OCI-LY7 (cell line): ENCODE measurements around the gene FUBP3. TPM values are rescaled to one million over a fixed set of nuclear protein-coding genes. Genes with fewer than 3 reads are reported as not detected.

ENCODE experiments used
- BruUV-seq: library from RNA; stranded (reverse); fragments of 400-500 nt; replicated peaks from 2 replicates; lab custom pipeline; 2021; lab: Mats Ljungman, UMichigan
- CTCF ChIA-PET: fragments of 300-600 bp; sonication (Branson Sonifier 250); formaldehyde crosslinking; loops from one replicate; lab custom pipeline; 2022; ENCODE audit warnings: antibody characterized with exemption; ENCODE audit not compliant: unreplicated experiment; lab: Charles Lee
- POLR2A ChIA-PET: fragments of 300-600 bp; sonication (Branson Sonifier 250); formaldehyde crosslinking; loops from one replicate; lab custom pipeline; 2022; ENCODE audit warnings: antibody characterized with exemption; lab: Charles Lee
- DNase-seq: peaks from one replicate; pipeline ENCODE4 v3.0.0-alpha.2; 2015; ENCODE audit warnings: low spot score
- H2AFZ ChIP-seq: fragments of 200-600 bp; sonication (generic), shearing (Covaris generic); 2 replicates; pipeline ENCODE4 v1.6.1; 2014; ENCODE audit warnings: mild to moderate bottlenecking, antibody characterized with exemption, low read length, moderate library complexity
- H3K27ac ChIP-seq: fragments of 200-600 bp; sonication (generic); 2 replicates; pipeline ENCODE4 v1.5.1; 2014; ENCODE audit warnings: mixed run types, low read depth, mild to moderate bottlenecking, moderate library complexity, low read length, inconsistent platforms; ENCODE audit not compliant: poor library complexity, severe bottlenecking
- H3K36me3 ChIP-seq: fragments of 200-600 bp; sonication (generic); 2 replicates; pipeline ENCODE4 v1.6.1; 2014; ENCODE audit warnings: mild to moderate bottlenecking, antibody characterized with exemption, low read length, moderate library complexity, mixed read lengths; ENCODE audit not compliant: insufficient read depth
- H3K4me1 ChIP-seq: fragments of 200-600 bp; sonication (generic); 2 replicates; pipeline ENCODE4 v1.5.1; 2014; ENCODE audit warnings: mild to moderate bottlenecking, low read length; ENCODE audit not compliant: insufficient read depth, poor library complexity, severe bottlenecking
- H3K4me2 ChIP-seq: fragments of 200-600 bp; sonication (generic); 2 replicates; pipeline ENCODE4 v1.6.1; 2014; ENCODE audit warnings: mild to moderate bottlenecking, low read length
- H3K4me3 ChIP-seq: fragments of 200-600 bp; sonication (generic); 2 replicates; pipeline ENCODE4 v1.5.1; 2014; ENCODE audit warnings: mild to moderate bottlenecking, low read depth, low read length; ENCODE audit not compliant: poor library complexity, severe bottlenecking
- H3K79me2 ChIP-seq: fragments of 200-600 bp; sonication (generic); 2 replicates; pipeline ENCODE4 v1.6.1; 2016; ENCODE audit warnings: low read depth, mild to moderate bottlenecking, low read length, moderate library complexity, mixed read lengths; ENCODE audit not compliant: insufficient read depth
- H3K9me2 ChIP-seq: fragments of 200-600 bp; sonication (generic); 2 replicates; pipeline ENCODE4 v1.6.1; 2016; ENCODE audit warnings: mild to moderate bottlenecking, low read length, mixed read lengths; ENCODE audit not compliant: insufficient read depth
- H3K9me3 ChIP-seq: fragments of 200-600 bp; sonication (generic); 2 replicates; pipeline ENCODE4 v1.6.1; 2014; ENCODE audit warnings: mild to moderate bottlenecking, mixed run types, low read length, mixed read lengths
- H4K20me1 ChIP-seq: fragments of 200-600 bp; sonication (generic); 2 replicates; pipeline ENCODE4 v1.6.1; 2014; ENCODE audit warnings: mild to moderate bottlenecking, antibody characterized with exemption, low read length, moderate library complexity, mixed read lengths; ENCODE audit not compliant: insufficient read depth
- EZH2phosphoT487 ChIP-seq: fragments of 200-600 bp; sonication (generic); IDR thresholded peaks from 2 replicates; pipeline ENCODE4 v1.6.1; 2018; ENCODE audit warnings: low read depth, borderline replicate concordance, mild to moderate bottlenecking, mixed run types, antibody characterized with exemption, low read length, moderate library complexity, mixed read lengths
- intact Hi-C: fragments of 100-400 bp; cut with micrococcal nuclease; formaldehyde crosslinking; loops from one replicate; pipeline ENCODE4 v1.10.0; 2022; ENCODE audit not compliant: unreplicated experiment
- total RNA-seq, 2 experiments: library from RNA; depleted of rRNA in 1 of 2; stranded (reverse); fragments of >200 nt in 1 of 2; shearing (Covaris generic) in 1 of 2; gene quantifications; 2 replicates each; pipeline ENCODE4 v1.2.3, GENCODE V29; 2014 to 2022
- TF ChIP-seq, protein P1 (sequence below): fragments of 200-600 bp; sonication (generic); conservative IDR thresholded peaks from 2 replicates; pipeline ENCODE4 v1.5.1; 2014; ENCODE audit warnings: mild to moderate bottlenecking, antibody characterized with exemption, low read length, moderate library complexity, mixed read lengths

FUBP3 gene
- total RNA-seq, 2 experiments from 2014 or later = 62.3 to 78.3 TPM

DNA sequence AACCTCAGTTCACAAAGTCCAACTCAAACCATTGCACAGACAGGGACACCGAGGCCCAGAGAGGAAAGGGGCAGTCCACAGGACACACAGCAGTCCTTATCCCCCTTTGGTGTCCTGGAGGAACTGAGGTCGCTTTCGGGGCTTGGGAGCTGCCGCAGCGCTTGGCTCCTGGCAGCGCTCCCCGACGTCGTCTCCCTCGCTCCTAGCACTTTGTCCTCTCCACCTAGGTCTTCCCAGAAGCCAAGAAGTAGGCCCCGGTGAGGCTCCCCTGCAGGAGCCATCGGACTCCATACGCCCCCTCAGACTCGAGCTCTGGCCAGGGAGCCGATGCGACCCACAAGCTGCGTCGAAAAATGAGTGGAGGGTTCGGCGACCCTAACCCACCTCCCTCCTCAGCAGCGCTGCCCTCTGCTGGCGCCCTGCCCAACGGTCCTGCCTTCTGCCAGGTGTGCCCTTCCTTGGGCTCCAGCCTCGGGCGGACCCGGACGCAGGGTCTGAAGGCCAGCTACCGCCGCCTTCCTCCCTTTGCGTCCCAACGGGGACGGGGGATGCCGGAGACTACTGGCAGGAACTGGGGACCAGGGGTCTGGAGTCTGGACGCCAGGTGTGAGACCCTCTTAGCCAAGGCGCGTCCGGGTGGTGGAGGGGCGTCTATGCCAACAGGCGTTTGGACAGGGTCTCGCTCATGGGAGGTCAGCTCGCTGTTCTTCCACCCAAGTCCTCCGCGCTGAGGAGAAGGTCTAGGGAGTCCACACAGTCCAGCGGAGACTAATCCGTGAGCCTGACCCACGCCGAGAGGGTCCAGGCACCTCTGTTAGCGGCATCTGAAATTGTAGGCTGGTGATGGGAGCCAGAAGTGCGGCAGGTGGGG lies 83.0 kb downstream of the FUBP3 start:
- H3K36me3 ChIP-seq = no peaks in the 10 kb centered on the region
- no TSS peak for BruUV-seq

DNA sequence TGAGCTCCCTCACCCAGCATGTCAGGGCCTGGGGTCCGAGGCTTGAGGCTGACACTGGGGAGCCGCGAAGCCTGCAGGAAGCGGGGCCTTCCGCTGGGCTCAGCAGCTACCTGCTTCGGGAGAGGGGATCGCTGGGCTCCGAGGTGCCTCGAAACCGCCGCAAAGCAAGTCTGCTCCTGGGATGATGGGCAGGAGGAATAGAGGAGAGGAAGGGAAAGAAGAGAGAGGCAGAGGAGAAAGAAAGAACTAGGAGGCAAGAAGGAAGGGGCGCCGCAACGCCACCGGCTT lies 83.5 kb downstream of the FUBP3 start:
- TF ChIP-seq, protein P1, sequence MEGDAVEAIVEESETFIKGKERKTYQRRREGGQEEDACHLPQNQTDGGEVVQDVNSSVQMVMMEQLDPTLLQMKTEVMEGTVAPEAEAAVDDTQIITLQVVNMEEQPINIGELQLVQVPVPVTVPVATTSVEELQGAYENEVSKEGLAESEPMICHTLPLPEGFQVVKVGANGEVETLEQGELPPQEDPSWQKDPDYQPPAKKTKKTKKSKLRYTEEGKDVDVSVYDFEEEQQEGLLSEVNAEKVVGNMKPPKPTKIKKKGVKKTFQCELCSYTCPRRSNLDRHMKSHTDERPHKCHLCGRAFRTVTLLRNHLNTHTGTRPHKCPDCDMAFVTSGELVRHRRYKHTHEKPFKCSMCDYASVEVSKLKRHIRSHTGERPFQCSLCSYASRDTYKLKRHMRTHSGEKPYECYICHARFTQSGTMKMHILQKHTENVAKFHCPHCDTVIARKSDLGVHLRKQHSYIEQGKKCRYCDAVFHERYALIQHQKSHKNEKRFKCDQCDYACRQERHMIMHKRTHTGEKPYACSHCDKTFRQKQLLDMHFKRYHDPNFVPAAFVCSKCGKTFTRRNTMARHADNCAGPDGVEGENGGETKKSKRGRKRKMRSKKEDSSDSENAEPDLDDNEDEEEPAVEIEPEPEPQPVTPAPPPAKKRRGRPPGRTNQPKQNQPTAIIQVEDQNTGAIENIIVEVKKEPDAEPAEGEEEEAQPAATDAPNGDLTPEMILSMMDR = no peak
- no peak for TF ChIP-seq EZH2phosphoT487
- H3K9me3 ChIP-seq = no peaks in the 10 kb centered on the region
- H3K4me1 ChIP-seq = no peaks in the 10 kb centered on the region
- H3K4me2 ChIP-seq = no peak overlapping the region
- no peak overlapping the region for H3K27ac ChIP-seq
- no peak for DNase-seq
- BruUV-seq = no TSS peak
- H4K20me1 ChIP-seq = no peaks in the 10 kb centered on the region; the same call in 1 of the 2 replicates
- no peaks in the 10 kb centered on the region for H3K9me2 ChIP-seq
- CTCF ChIA-PET = no interaction called here
- POLR2A ChIA-PET = no interaction called here
- H3K36me3 ChIP-seq = no peaks in the 10 kb centered on the region
- intact Hi-C loops = no loop called here
- no peaks in the 10 kb centered on the region for H3K79me2 ChIP-seq
- H2AFZ ChIP-seq = no peak overlapping the region
- no peak overlapping the region for H3K4me3 ChIP-seq

More for the DNA sequence above, 83.0 kb downstream of the FUBP3 start:
- no peak for DNase-seq
- Histone ChIP-seq H3K79me2 (no peaks in the 10 kb centered on the region), H3K4me2 (no peak overlapping the region), H3K9me3 (no peaks in the 10 kb centered on the region), H3K4me3 (no peak overlapping the region), H3K9me2 (no peaks in the 10 kb centered on the region), H2AFZ (no peak overlapping the region), H3K4me1 (no peaks in the 10 kb centered on the region), H4K20me1 (no peaks in the 10 kb centered on the region; the same call in 1 of the 2 replicates), H3K27ac (no peak overlapping the region)
- intact Hi-C loops = no loop called here
- POLR2A ChIA-PET = no interaction called here
- CTCF ChIA-PET = no interaction called here
- TF ChIP-seq, protein P1 = peak; percentile 66
- no peak for TF ChIP-seq EZH2phosphoT487
